ENCODE results near the gene ARHGEF38.
"Not testable (repeated sequence)": the region's sequence is repeated elsewhere in the genome, so short reads cannot be mapped to it uniquely, and the experiment has no call there.

Gene ARHGEF38

DNA sequence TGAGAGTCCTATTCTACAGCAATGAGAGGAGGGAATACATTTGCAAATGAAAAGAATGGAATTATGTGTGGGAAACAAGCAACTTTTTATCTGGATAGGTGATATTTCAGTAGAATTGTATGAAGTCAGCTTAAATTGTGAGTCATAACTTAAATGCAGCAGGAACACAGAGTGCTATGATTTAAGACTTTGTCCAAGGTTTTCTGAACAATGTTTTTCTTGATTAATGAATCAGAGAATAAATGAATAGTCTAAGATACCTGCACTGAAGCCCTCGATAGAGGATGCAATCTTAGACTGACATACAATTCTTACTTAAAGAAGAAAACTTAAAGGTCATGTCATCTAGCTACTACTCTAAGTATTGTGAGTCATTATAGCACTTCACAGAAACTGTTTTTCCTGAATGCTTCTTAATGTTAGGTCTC is 8.0 kb downstream of the ARHGEF38 start:
- no peak for DNase-seq (ENCODE audit: low read depth)

DNA sequence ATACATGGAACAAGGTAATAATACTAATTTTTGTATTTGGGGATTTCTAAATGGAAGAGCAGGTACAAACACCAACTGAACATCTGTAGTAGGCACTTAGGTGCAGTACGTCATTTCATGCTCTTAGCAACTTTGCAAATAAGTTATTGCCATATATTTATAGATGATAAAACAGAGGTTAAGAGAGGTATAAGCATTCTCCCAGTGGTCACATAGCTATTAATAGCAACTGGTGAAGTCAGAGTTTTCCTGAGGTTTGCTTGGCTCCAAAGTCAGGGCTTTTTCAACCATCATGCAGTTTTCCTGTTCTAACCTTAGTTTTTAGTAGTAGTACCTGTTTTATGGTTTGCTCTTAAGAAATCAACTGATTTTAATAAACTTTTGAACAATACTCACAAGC is 10.9 kb downstream of the ARHGEF38 start:
- DNase-seq (ENCODE audit: low read depth): no peak

DNA sequence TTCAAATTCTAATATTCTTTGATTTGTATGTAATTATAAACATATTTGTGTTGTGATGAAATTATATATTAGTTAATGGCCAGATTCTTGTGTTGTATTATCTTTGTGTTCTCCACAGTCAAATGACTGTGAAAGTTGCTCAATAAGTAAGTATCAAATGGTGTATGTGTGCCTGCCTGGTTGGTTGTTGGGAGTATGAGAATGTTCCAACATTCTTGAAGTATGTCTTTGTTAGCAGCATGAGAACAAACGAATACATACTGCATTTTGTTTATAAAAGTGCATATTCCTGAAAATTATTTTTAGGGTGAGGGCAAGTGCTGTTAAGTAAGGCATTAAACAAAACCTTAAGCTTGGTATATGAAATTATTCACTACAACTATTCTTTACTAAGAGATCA is 16.2 kb downstream of the ARHGEF38 start:
- DNase-seq (ENCODE audit: low read depth): no peak

DNA sequence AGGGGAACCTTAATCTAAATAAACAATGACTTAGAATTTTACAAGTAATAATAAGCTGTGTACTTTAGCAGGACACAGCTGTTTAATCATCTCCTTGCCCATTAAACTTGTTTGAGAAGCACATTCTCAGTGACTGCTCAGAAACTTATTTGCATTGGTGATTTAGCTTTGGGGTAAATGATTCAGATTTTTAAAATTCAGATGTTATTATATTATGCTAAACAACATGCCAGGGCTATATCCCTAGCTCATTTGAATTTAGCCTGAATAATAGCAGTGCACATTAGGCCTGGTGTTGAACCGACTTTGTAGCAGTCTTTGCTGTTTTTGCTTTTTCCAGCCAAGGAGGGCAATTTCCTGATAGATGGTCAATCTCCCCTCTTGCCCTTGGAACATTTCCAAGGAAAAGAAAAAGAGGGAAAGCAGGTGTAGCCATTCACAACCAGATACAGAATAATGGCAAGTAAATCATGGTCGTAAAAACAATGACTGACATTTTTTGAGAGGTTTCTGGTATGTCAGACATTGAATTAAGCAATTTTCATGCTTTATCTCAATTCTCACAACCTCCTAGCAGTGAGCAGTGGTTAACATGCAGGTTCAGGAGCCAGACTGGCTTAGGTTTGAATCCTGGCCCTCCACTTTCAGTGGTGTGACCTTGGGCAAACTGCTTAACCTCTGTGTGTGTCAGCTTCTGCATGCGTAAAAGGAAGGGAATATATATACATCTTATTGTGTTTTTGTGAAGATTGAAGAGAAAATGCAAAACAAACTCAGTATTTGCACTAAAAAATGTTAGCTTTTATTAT is 16.8 kb downstream of the ARHGEF38 start:
- no peak for DNase-seq (ENCODE audit: low read depth)

DNA sequence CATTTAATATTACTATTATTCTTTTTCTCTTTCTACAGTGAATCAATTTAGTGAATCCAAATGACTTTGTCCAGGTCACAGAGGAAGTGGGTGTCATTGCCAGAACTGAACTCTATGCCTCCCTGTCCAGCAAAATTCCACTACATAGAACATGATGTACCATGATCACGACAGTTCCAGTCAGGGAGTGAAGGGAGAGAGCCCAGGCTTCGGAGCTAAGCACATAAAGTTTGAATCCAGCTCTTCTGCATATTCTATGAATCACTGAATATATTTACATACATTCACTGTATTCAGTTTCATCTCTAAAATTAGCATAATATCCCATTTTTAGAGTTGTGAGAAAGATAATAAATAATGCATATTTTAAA is 17.4 kb downstream of the ARHGEF38 start:
- no peak for DNase-seq (ENCODE audit: low read depth)

DNA sequence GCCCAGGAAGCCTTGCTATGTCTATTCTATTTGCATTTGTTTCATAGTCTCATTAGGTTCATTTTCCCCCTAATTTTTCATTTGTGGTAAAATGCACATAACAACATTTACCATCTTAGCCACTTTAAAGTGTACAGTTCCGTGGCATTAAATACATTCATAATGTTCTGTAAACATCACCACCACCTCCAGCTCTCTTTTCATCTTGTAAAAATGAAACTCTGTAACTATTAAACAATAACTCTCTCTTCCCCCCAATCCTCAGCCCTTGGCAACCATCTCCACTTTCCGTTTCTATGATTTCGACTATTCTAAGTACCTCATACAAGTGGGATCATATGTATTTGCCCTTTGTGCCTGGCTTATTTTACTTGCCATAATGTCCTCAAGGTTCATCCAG is 19.9 kb downstream of the ARHGEF38 start:
- DNase-seq (ENCODE audit: low read depth): no peak

DNA sequence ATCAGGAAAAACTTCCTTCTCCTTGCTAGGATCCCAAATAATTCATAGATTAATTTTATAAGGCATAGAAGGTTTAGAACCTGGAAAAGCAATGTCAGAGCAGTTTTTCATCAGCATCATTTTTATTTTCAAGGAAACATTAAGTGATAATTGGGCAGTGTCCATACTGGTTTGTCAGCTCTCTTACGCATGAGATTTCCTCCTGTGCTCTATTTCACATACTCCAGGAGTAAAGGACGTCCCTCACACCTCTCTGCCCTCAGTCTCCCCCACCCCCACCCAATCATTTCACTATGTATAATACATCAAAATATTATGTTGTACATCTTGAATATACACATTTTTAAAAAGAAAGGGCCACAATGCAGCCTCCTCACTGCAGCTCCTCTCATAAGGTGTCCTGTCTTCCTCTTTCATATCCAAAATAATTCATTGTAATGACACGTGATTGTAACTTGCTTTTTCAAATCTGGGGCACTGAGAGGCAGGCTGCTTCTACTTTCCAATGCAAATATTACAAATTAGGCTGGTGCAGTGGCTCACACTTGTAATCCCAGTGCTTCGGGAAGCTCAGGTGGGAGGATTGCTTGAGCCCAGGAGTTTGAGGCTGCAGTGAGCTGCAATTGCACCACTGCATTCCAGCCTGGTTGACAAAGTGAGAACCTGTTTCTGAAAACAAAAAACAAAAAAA is 34.4 kb downstream of the ARHGEF38 start:
- no peak for DNase-seq (ENCODE audit: low read depth)

DNA sequence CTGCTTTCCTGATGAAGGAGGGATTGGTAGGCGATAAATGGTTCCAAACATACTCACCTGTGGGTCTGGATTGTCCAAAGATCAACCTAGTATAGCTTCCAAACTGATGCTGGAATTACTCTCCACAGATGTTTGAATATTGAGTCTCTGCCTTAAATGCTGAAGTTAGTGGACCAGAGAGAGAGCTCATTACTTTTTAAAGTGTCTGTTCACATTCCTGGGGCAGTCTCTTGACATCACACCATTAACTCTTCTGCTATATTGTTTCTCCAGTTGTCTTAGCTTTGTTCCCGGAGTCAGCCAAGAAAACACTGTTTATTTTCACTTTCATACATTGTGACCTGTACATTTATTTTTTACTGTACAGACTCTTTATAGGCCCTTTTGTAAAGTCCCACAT is 35.4 kb downstream of the ARHGEF38 start:
- no peak for DNase-seq (ENCODE audit: low read depth)

DNA sequence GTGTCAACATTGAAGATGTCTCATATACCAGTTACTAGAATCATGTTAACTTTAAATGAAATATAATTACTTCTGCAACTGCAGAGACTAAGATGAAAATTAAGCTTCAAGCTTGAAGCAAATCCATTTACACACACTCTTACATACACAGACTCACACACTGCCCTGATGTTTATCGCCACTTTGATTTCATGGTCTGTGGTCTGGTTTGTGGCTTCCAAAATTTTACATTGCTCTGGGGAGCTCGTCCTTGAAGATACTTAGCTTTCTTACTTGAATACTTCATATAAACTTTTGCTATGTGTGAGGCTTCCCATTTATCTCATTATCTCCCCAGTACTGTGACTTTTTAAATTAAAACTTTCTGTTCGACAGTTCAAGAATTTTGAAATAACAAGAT is 35.8 kb downstream of the ARHGEF38 start:
- DNase-seq (ENCODE audit: low read depth): no peak

DNA sequence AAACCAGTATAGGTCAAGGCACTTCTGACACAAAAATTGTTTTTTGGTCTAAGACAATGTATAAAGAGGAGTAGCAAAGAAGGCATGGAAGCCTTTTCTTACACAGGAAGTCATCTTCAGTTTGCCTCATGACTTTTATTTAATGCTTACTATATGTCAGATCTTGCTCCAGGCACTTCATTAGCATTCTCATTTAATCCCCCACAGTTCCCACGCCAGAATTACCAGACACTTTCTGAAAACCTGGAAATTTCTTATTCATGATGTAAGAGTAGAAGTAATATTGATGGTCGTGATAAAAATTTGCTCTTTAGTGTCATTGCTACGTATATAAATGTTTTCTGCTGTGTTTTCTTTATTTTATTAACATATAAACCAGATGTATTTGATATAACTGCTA is 39.2 kb downstream of the ARHGEF38 start:
- DNase-seq (ENCODE audit: low read depth): no peak

DNA sequence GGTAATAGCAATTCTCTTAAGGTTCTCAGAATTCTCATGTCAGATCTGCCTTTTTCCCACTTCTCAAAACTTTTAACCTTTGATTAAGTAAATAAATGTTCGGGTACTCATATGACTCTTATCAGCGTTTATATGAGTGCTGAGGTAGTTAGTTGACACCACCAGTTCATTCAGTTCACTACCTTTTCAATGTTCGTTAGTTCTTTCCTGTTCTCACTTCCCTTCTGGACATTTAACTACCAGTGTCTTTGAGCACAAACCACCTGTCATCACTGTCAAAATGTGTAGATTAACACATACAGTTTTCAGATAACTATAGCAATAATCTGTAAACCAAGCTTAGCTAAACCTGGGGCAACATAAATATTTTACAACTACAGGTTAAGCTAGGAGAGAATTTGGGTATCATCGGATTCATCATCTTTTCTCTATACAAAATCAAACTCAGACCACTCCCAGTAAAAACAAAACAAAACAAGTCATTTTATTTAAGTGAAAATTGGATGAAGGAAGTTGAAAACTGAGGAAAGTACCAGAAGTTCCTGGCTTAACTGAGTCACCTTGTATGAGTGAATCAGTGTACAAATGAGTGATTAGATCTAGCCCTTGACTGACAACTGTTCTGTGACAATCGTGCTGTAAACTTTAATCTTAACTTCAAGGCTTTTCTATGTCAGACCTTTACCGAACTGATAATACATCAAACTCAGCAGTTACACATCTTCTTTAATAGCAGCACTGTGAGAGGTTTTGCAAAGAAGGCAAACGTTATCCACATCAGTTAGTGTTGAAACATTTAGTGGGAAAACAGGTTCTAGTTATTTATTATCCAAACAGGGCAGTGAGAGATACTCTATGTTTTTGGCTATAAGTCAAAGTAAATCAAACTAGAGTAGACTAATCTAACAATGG is 41.9 kb downstream of the ARHGEF38 start:
- DNase-seq (ENCODE audit: low read depth): no peak

DNA sequence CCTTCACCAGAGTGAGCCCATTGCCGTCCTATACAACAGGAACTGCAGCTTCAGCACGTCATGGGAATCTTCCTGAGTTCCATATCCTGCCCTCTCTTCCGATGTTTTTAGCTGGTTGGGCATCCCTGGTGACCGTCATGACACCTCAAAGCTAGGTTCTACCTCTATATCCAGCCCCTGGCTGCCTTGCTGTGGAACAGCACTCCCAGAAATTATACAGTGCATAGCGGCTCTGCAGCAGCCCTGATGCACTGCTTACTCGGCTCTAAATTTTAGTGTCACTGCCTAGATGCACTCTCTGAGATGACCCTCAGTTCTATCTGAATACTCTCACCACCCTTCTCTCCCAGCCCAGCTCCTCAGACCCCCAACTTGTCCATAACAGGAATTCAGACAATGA is 44.3 kb downstream of the ARHGEF38 start:
- DNase-seq (ENCODE audit: low read depth): no peak

DNA sequence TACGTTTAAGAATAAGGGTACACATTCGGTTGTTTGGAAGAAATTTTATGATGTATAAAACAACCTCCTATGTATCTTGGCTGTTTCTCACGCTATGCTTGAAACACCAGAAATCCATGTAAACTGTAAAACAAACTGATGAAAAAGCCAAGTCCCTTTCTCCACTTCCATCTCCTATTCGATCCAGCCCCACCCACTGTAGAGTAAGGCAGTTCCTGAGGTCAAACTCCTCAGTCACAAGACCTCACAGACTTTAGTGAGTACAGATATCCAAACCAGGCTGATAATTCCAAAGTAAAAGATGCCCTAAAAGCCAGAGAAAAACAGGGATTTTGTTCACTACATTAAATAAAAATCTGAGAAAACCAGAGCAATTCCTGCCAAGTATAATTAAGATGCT is 45.6 kb downstream of the ARHGEF38 start:
- no peak for DNase-seq (ENCODE audit: low read depth)

DNA sequence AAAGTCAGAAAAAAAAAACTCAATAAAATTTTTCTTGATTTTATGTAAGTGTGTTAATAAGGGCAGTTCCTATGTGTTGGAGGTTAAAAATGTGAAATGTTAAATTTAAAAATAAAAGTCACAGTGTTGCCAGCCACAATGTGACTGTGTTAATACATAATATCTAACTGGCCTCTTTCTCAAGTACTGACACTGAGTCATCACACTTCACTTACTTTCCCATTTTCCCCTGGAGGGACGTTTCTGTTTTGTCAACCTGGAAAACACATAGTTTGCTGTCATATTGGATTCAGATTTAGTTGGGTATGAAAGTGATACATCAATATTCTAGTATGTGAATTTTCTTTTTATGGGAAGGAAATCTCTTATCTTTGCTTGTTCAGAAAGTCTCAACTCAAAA is 46.4 kb downstream of the ARHGEF38 start:
- no peak for DNase-seq (ENCODE audit: low read depth)

DNA sequence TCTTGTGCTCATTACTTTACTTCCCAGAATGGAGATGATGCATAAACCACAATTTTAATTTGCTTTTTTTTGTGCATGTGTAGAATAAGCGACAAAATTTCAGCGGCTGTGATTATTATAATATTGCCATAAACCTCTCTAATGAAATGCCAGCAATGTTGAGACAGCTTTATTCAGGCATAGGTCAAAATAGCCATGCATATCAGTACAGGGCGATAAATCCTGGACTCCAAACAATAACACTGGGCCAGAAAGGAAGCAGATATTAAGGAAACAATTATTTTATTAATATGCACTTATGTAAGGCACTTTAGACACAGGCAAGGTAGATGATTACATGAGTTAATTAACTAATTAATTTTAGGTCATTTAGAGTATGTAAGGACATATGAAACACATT is 47.1 kb downstream of the ARHGEF38 start:
- DNase-seq (ENCODE audit: low read depth): no peak

DNA sequence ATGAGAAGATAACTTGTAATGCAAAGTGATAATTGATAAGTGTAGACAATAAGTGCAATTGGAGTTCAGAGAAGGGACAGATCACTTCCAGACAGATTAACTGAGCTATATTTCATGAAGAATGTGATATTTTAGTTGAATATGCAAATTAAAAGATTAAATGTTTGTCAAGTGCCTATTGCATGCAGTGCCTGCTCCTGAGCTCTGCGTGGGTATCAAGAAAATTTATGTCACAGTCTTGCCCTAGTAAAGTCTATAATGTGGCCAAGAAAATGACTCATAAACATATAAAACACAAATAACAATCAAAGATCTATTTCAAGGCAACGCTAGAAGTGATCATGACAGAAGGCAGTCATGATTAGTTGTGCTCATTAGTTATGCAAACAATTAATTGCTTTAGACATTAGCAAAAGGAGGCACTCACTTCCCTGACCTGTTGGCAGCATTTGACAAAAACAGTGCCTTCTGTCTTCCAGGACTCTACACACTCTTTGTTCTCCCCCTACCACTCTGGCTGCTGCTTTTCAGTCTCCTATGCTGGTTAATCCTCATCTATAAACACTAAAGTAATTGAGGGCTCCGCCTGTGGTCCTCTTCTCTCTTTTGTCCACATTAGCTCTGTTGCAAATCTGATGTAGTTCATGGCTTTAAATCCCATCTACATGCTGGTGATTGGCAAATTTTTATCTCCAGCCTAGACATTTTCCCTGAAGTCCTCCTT is 47.7 kb downstream of the ARHGEF38 start:
- no peak for DNase-seq (ENCODE audit: low read depth)

DNA sequence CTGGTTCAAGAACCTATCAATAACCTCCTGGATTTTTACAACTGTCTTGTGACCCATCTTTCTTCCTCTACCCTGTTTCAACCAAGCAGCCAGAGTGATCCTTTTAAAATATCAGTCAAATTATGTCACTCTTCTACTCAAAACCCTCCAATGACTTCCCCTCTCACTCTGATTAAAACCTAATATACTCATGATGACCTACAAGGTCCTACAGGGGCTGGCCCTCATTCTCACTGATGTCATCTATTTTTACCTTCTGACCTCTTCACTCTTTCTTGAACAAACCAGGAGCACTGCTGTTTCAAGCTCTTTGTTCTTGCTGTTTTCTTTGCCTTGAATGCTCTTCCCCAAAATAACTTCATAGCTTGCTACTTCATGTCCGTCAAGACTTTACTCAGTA is 48.5 kb downstream of the ARHGEF38 start:
- no peak for DNase-seq (ENCODE audit: low read depth)

DNA sequence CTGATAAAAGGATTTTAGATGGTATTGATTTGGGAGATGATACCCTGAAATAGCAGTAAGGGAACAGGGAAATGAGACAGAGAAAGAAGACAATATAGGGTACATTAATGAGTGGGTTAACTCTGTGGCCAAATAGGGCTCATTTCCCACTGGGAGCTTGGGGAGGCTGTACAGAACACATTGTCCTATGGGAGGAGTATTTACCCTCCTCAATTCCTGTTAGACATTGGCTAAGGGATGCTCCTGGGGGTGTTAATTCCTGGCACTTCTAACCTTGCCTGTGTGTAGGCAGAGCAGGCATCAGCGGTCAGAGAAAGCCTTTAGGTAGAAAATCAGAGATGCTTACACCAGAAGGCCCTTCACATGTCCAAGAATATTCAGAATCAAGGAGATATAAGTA is 49.0 kb downstream of the ARHGEF38 start:
- DNase-seq (ENCODE audit: low read depth): no peak

DNA sequence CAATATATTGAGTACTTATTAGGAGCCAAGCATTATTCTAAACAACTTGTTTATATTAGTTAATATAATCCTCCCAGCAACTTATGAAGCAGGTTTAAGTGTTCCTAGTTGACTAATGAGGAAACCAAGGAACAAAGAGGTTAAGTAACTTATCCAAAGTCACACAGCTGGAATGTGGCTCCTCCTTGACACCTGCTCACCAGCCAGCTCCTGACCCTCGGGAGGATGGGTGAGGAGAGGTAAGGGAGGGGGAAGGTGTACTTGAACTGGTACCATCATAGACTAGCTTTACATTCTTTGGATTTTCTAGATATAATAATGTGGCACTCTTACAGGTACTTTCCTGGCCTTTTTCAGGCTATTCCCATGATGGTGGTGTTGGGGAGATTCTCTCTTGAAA is 50.7 kb downstream of the ARHGEF38 start:
- DNase-seq (ENCODE audit: low read depth): no peak

DNA sequence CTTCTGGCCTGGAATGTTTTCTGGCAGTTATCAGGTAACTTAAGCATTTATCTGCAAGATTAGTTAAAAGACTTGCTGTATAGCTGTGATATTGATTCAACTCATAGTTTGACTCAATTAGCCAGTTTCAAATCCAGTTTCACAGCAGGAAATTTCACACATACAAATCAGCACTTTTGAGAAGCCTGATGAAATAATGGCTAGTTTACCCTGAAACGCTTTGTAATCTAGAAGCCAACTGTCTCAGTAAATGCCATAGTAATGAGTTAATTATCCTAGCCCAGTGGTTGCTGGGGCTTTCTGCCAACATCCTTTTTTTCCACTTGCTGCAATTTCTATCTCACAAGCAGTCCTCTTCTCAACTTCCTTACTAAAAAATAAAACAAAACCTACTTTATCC is 53.1 kb downstream of the ARHGEF38 start:
- no peak for DNase-seq (ENCODE audit: low read depth)

DNA sequence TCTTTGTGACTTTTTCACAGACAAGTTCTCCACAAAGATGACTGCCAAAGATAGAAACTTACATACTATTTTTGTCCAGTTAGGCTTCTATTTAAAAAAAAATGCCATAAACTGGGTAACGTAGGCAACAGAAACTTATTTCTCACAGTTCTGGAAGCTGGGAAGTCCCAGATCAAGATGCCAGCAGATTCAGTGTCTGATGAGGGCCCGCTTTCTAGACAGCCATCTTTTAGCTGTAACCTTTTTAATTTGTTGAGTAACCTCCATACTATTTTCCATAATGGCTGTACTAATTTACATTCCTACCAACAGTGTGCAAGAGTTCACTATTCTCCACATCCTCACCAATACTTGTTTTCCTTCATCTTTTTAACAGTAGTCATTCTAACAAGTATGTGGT is 55.5 kb downstream of the ARHGEF38 start:
- no peak for DNase-seq (ENCODE audit: low read depth)

DNA sequence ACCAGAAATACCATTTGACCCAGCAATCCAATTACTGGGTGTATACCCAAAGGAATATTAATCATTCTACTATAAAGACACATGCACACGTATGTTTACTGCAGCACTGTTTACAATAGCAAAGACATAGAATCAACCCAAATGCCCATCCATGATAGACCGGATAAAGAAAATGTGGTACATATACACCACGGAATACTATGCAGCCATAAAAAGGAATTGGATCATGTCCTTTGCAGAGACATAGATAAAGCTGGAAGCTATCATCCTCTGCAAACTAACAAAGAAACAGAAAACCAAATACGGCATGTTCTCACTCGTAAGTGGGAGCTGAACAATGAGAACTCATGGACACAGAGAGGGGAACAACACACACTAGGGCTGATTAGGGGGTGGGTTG is 57.4 kb downstream of the ARHGEF38 start:
- not testable (repeated sequence) for DNase-seq (ENCODE audit: low read depth)
